Measurements from ENCODE around the gene ZYX. TPM values are rescaled to one million over a fixed set of nuclear protein-coding genes. Genes with fewer than 3 reads are reported as not detected.

ZYX gene, protein sequence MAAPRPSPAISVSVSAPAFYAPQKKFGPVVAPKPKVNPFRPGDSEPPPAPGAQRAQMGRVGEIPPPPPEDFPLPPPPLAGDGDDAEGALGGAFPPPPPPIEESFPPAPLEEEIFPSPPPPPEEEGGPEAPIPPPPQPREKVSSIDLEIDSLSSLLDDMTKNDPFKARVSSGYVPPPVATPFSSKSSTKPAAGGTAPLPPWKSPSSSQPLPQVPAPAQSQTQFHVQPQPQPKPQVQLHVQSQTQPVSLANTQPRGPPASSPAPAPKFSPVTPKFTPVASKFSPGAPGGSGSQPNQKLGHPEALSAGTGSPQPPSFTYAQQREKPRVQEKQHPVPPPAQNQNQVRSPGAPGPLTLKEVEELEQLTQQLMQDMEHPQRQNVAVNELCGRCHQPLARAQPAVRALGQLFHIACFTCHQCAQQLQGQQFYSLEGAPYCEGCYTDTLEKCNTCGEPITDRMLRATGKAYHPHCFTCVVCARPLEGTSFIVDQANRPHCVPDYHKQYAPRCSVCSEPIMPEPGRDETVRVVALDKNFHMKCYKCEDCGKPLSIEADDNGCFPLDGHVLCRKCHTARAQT
- total RNA-seq (193 TPM), polyA plus RNA-seq (ENCODE audit: insufficient read depth, low read depth, low replicate concordance) (50.1 TPM)
- long read RNA-seq, donor 1, partial matches to known transcripts = 70 of 70 reads
- long read RNA-seq, donor 1, other reads (novel, unspliced or antisense) = 0 of 70 reads
- long read RNA-seq, donor 2, partial matches to known transcripts = 13 of 24 reads
- long read RNA-seq, donor 2, other reads (novel, unspliced or antisense) = 7 of 24 reads
- long read RNA-seq, donor 3, transcript ZYX-201 (10 exons, 2,493 nt) = major isoform, 6 of 32 reads
- long read RNA-seq, donor 3, partial matches to known transcripts = 15 of 32 reads
- long read RNA-seq, donor 3, other reads (novel, unspliced or antisense) = 10 of 32 reads
- long read RNA-seq, donor 4, partial matches to known transcripts = 0 of 10 reads
- long read RNA-seq, donor 4, other reads (novel, unspliced or antisense) = 5 of 10 reads
- long read RNA-seq, donor 5 = 0 reads
- long read RNA-seq, donor 6, partial matches to known transcripts = 25 of 34 reads
- long read RNA-seq, donor 6, other reads (novel, unspliced or antisense) = 6 of 34 reads
- long read RNA-seq, donor 7, transcript ZYX-201 (10 exons, 2,493 nt) = major isoform, 14 of 124 reads
- long read RNA-seq, donor 7, partial matches to known transcripts = 104 of 124 reads
- long read RNA-seq, donor 7, other reads (novel, unspliced or antisense) = 6 of 124 reads
- long read RNA-seq, donor 8, partial matches to known transcripts = 62 of 64 reads
- long read RNA-seq, donor 8, other reads (novel, unspliced or antisense) = 0 of 64 reads
- long read RNA-seq, donor 9, partial matches to known transcripts = 11 of 19 reads
- long read RNA-seq, donor 9, other reads (novel, unspliced or antisense) = 7 of 19 reads
- long read RNA-seq, donor 10, partial matches to known transcripts = 31 of 33 reads
- long read RNA-seq, donor 10, other reads (novel, unspliced or antisense) = 0 of 33 reads

DNA sequence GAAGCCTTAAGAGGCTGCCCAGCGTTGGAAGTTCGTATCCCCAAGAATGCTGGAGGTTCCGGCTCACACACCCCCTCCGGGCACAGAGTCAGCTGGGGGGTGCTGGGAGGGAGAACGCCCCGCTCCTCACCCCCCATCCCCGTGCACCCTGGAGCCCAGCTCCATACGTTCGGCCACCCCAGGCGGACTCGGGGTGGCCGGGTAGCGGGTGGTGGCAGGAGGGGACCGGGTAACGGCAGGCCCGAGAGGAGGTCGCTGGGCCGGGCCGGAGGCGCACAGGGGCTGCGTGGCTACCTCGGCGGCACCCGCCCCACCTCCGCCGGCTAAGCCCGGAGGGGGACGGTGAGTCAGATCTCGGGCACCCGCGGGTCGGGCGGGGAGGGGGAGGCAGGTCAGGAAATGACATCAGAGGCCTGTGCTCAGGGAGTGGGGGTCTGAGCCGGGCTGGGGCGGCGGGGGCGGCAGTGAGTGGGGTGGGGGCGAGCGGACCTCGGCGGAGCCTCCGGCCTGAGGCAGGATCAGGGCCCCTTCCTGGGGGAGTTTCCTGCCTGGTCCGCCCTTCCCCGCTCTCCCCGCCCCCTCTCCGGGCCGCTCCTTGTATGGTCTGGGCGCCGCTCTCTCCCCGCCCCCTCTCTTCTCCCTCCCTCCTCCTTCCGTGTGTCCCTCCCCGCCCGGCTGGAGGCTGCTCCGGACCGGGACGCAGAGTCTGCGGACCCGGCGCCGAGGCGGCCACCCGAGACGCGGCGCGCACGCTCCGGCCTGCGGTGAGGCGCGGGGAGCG, at the start of gene ZYX:
ZYX (plus strand) TSS at position 700 of the 781 bp plus-strand sequence. CDS start 227 bp downstream, outside the sequence.
- FAIRE-seq = no peak
- intact Hi-C loops (cut with DNase I) = no loop called here
- peak within 1 kb of the TSS; percentile 58 to 82 (median 77) for H3K4me3 ChIP-seq (ENCODE audit: low read length in 3 of 3)
- DNase-seq = peak; percentile 91 to 99 (median 95)
- peaks cover 0 to 4% (median 0%) of the 10 kb centered on the region in 3 donors for H3K36me3 ChIP-seq (ENCODE audit: control insufficient read depth in 2 of 3, insufficient read depth in 3 of 3, low read length in 3 of 3)
- TF ChIP-seq, protein P1, sequence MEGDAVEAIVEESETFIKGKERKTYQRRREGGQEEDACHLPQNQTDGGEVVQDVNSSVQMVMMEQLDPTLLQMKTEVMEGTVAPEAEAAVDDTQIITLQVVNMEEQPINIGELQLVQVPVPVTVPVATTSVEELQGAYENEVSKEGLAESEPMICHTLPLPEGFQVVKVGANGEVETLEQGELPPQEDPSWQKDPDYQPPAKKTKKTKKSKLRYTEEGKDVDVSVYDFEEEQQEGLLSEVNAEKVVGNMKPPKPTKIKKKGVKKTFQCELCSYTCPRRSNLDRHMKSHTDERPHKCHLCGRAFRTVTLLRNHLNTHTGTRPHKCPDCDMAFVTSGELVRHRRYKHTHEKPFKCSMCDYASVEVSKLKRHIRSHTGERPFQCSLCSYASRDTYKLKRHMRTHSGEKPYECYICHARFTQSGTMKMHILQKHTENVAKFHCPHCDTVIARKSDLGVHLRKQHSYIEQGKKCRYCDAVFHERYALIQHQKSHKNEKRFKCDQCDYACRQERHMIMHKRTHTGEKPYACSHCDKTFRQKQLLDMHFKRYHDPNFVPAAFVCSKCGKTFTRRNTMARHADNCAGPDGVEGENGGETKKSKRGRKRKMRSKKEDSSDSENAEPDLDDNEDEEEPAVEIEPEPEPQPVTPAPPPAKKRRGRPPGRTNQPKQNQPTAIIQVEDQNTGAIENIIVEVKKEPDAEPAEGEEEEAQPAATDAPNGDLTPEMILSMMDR (IDR thresholded peaks at IDR 0.05; ENCODE audit: borderline replicate concordance, extremely low read depth, insufficient read depth) = no peak
- H3K9ac ChIP-seq (ENCODE audit: low read length in 3 of 3) = peak within 1 kb of the TSS; percentile 23 to 91 (median 87)
- H3K27ac ChIP-seq (ENCODE audit: low read depth in 2 of 2, low read length in 2 of 2) = peak within 1 kb of the TSS; percentile 97 to 98
- no peaks in the 10 kb centered on the region for H3K9me3 ChIP-seq (ENCODE audit: control insufficient read depth in 2 of 3, insufficient read depth in 1 of 3, low read length in 3 of 3)
- no peaks in the 10 kb centered on the region for H3K27me3 ChIP-seq (ENCODE audit: control insufficient read depth, insufficient read depth, low read length)
- H3K4me1 ChIP-seq (ENCODE audit: control insufficient read depth in 2 of 3, insufficient read depth in 2 of 3, low read depth in 1 of 3, low read length in 3 of 3) = peaks cover 3 to 21% (median 9%) of the 10 kb centered on the region in 3 donors

DNA sequence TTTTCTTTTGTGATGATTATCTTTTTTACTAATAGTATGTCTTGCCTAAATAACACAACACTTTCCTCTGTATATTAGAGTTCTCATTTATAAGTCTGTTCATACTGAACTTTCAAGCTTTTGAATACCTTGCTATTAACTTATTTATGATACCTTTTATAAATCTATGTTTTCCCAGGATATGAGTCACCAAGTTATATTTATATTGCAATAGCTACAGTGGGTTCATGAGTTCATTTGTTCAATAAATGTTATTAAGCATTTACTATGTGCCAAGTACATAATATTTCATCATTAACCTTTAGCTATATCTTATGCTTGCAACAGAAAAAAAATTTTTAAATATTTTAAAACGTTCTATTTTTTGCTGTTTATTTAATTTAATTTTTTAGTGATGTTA, 46.9 kb upstream of the ZYX start:
- FAIRE-seq (no peak), DNase-seq (no peak)
- TF ChIP-seq, protein P1 (IDR thresholded peaks at IDR 0.05; ENCODE audit: borderline replicate concordance, extremely low read depth, insufficient read depth) = no peak
- intact Hi-C loops (cut with DNase I) = no loop called here
- no peak overlapping the region for H3K4me3 ChIP-seq (ENCODE audit: low read length in 3 of 3)
- no peak overlapping the region for H3K27ac ChIP-seq (ENCODE audit: low read depth in 2 of 2, low read length in 2 of 2)
- H3K9me3 ChIP-seq (ENCODE audit: control insufficient read depth in 2 of 3, insufficient read depth in 1 of 3, low read length in 3 of 3) = no peaks in the 10 kb centered on the region
- H3K4me1 ChIP-seq (ENCODE audit: control insufficient read depth in 2 of 3, insufficient read depth in 2 of 3, low read depth in 1 of 3, low read length in 3 of 3) = no peaks in the 10 kb centered on the region
- no peaks in the 10 kb centered on the region for H3K36me3 ChIP-seq (ENCODE audit: control insufficient read depth in 2 of 3, insufficient read depth in 3 of 3, low read length in 3 of 3)
- H3K27me3 ChIP-seq (ENCODE audit: control insufficient read depth, insufficient read depth, low read length) = no peaks in the 10 kb centered on the region
- no peak overlapping the region for H3K9ac ChIP-seq (ENCODE audit: low read length in 3 of 3)

DNA sequence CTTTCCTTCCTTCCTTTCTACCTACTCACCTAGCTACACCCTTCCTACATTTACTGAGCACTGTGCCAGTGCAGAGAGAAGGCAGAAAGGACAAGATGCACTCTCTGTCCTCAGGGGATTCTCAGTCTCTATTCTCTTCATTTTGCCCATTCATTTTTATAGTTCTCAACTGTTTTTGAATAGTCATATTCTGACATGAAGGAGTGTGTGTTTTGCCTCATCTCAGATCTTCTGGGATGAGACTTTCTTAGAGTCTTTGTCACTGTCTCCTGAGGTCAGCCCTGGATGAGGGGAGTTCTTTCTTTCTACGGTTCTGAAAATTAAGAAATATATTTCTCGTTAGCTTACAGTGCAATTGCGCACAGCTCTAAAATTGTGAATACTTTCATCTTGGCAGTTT, 43.9 kb upstream of the ZYX start:
- Histone ChIP-seq H3K36me3 (ENCODE audit: control insufficient read depth in 2 of 3, insufficient read depth in 3 of 3, low read length in 3 of 3) (no peaks in the 10 kb centered on the region), H3K9ac (ENCODE audit: low read length in 3 of 3) (no peak overlapping the region), H3K9me3 (ENCODE audit: control insufficient read depth in 2 of 3, insufficient read depth in 1 of 3, low read length in 3 of 3) (no peaks in the 10 kb centered on the region), H3K27ac (ENCODE audit: low read depth in 2 of 2, low read length in 2 of 2) (no peak overlapping the region), H3K27me3 (ENCODE audit: control insufficient read depth, insufficient read depth, low read length) (no peaks in the 10 kb centered on the region), H3K4me3 (ENCODE audit: low read length in 3 of 3) (no peak overlapping the region), H3K4me1 (ENCODE audit: control insufficient read depth in 2 of 3, insufficient read depth in 2 of 3, low read depth in 1 of 3, low read length in 3 of 3) (no peaks in the 10 kb centered on the region)
- no peak for DNase-seq
- FAIRE-seq = no peak
- TF ChIP-seq, protein P1 (IDR thresholded peaks at IDR 0.05; ENCODE audit: borderline replicate concordance, extremely low read depth, insufficient read depth) = no peak
- intact Hi-C loops (cut with DNase I) = no loop called here

Data from kidney (tissue), 22 donors.